ENCODE results near the gene ANO4.

Gene ANO4

GRCh38 chr12:100964028-100964427 is 169.5 kb downstream of the ANO4 start:
- H3K9me2 ChIP-seq (replicated peaks; ENCODE audit: insufficient read depth, low read length), result no peaks in the 10 kb centered on the region
- no peaks in the 10 kb centered on the region for H3K79me2 ChIP-seq (ENCODE audit: insufficient read depth, low read length)
- no peaks in the 10 kb centered on the region for H4K20me1 ChIP-seq (ENCODE audit: low read depth, low read length)
- H3F3A ChIP-seq (ENCODE audit: insufficient read depth), result no peaks in the 10 kb centered on the region
- no peak for TF ChIP-seq EZH2phosphoT487 (conservative IDR thresholded peaks at IDR 0.05; ENCODE audit: low read length)
- TF ChIP-seq, protein P1, sequence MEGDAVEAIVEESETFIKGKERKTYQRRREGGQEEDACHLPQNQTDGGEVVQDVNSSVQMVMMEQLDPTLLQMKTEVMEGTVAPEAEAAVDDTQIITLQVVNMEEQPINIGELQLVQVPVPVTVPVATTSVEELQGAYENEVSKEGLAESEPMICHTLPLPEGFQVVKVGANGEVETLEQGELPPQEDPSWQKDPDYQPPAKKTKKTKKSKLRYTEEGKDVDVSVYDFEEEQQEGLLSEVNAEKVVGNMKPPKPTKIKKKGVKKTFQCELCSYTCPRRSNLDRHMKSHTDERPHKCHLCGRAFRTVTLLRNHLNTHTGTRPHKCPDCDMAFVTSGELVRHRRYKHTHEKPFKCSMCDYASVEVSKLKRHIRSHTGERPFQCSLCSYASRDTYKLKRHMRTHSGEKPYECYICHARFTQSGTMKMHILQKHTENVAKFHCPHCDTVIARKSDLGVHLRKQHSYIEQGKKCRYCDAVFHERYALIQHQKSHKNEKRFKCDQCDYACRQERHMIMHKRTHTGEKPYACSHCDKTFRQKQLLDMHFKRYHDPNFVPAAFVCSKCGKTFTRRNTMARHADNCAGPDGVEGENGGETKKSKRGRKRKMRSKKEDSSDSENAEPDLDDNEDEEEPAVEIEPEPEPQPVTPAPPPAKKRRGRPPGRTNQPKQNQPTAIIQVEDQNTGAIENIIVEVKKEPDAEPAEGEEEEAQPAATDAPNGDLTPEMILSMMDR (IDR thresholded peaks at IDR 0.05; ENCODE audit: insufficient read depth, low read length, poor library complexity, severe bottlenecking), result no peak
- H3K36me3 ChIP-seq (ENCODE audit: low read length), result no peaks in the 10 kb centered on the region
- H3K27ac ChIP-seq (ENCODE audit: low read depth, low read length), result no peak overlapping the region
- no peak overlapping the region for H3K4me2 ChIP-seq (ENCODE audit: low read depth, low read length, poor library complexity, severe bottlenecking)
- H2AFZ ChIP-seq (ENCODE audit: low read depth, low read length, severe bottlenecking), result no peak overlapping the region
- no peaks in the 10 kb centered on the region for H3K9me3 ChIP-seq (ENCODE audit: insufficient read depth, low read length)
- no peaks in the 10 kb centered on the region for H3K27me3 ChIP-seq (ENCODE audit: low read length)
- H3K4me3 ChIP-seq (ENCODE audit: insufficient read depth, low read length, poor library complexity, severe bottlenecking), result no peak overlapping the region
- no peak overlapping the region for H3K9ac ChIP-seq (ENCODE audit: low read length)

DNA sequence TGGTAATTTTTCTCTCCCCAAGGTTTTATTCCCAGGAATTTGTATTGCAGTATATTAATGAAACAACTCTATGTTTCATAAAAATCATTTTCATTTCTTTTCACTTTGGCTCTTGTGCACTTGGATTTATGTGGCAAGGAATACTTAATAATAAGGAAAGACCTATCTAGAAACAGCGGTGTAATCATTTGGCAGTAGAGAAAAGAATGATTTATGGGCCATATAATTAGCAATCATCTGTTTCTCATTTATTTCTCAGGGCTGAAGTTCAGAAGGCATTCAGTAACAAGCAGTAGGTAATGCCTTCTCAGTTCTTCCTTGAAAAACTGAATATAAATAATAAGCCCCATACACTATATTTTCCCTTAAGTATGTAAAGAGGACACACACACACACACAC is 172.6 kb downstream of the ANO4 start:
- H3K27me3 ChIP-seq (ENCODE audit: low read length), result no peaks in the 10 kb centered on the region
- no peaks in the 10 kb centered on the region for H4K20me1 ChIP-seq (ENCODE audit: low read depth, low read length)
- H3F3A ChIP-seq (ENCODE audit: insufficient read depth), result no peaks in the 10 kb centered on the region
- no peak overlapping the region for H3K27ac ChIP-seq (ENCODE audit: low read depth, low read length)
- no peaks in the 10 kb centered on the region for H3K36me3 ChIP-seq (ENCODE audit: low read length)
- no peaks in the 10 kb centered on the region for H3K9me2 ChIP-seq (replicated peaks; ENCODE audit: insufficient read depth, low read length)
- no peaks in the 10 kb centered on the region for H3K9me3 ChIP-seq (ENCODE audit: insufficient read depth, low read length)
- no peaks in the 10 kb centered on the region for H3K79me2 ChIP-seq (ENCODE audit: insufficient read depth, low read length)
- no peak overlapping the region for H3K4me3 ChIP-seq (ENCODE audit: insufficient read depth, low read length, poor library complexity, severe bottlenecking)
- H3K9ac ChIP-seq (ENCODE audit: low read length), result no peak overlapping the region
- no peak overlapping the region for H3K4me2 ChIP-seq (ENCODE audit: low read depth, low read length, poor library complexity, severe bottlenecking)
- TF ChIP-seq, protein P1 (IDR thresholded peaks at IDR 0.05; ENCODE audit: insufficient read depth, low read length, poor library complexity, severe bottlenecking), result no peak
- no peak for TF ChIP-seq EZH2phosphoT487 (conservative IDR thresholded peaks at IDR 0.05; ENCODE audit: low read length)
- H2AFZ ChIP-seq (ENCODE audit: low read depth, low read length, severe bottlenecking), result no peak overlapping the region

- H3K79me2 ChIP-seq (ENCODE audit: insufficient read depth, low read length), result no peaks in the 10 kb centered on the region
- H3K4me2 ChIP-seq (ENCODE audit: low read depth, low read length, poor library complexity, severe bottlenecking), result no peak overlapping the region
- no peaks in the 10 kb centered on the region for H3K9me3 ChIP-seq (ENCODE audit: insufficient read depth, low read length)
- no peaks in the 10 kb centered on the region for H3K36me3 ChIP-seq (ENCODE audit: low read length)
- TF ChIP-seq, protein P1 (IDR thresholded peaks at IDR 0.05; ENCODE audit: insufficient read depth, low read length, poor library complexity, severe bottlenecking), result no peak
- TF ChIP-seq EZH2phosphoT487 (conservative IDR thresholded peaks at IDR 0.05; ENCODE audit: low read length), result no peak
- no peaks in the 10 kb centered on the region for H3K9me2 ChIP-seq (replicated peaks; ENCODE audit: insufficient read depth, low read length)
- H4K20me1 ChIP-seq (ENCODE audit: low read depth, low read length), result no peaks in the 10 kb centered on the region
- H3K4me3 ChIP-seq (ENCODE audit: insufficient read depth, low read length, poor library complexity, severe bottlenecking), result no peak overlapping the region
- H3K27ac ChIP-seq (ENCODE audit: low read depth, low read length), result no peak overlapping the region
- H3F3A ChIP-seq (ENCODE audit: insufficient read depth), result no peaks in the 10 kb centered on the region
- no peak overlapping the region for H2AFZ ChIP-seq (ENCODE audit: low read depth, low read length, severe bottlenecking)
- H3K27me3 ChIP-seq (ENCODE audit: low read length), result no peaks in the 10 kb centered on the region
- no peak overlapping the region for H3K9ac ChIP-seq (ENCODE audit: low read length)
These were observed 176.3 kb downstream of the ANO4 start for GRCh38 chr12:100970894-100971293.

All from SU-DHL-6 (cell line).